HT1080 (cell line): ENCODE measurements around the gene OR10J4. TPM values are rescaled to one million over a fixed set of nuclear protein-coding genes. Genes with fewer than 3 reads are reported as not detected.

Experiments
- total RNA-seq: library from RNA; depleted of rRNA; stranded (reverse); fragments of >200 nt; shearing (Covaris generic); gene quantifications from 2 replicates; pipeline ENCODE4 v1.2.3, GENCODE V29; 2014; rRNA removed

OR10J4 gene
- total RNA-seq, 1 experiment from 2014 or later: not detected

Other genes starting within 250 kb of the OR10J4 start
- not detected in 2 replicates for gene ACKR1, start 227.3 kb upstream of the OR10J4 start, total RNA-seq
- gene FCER1A, start 129.9 kb upstream of the OR10J4 start, total RNA-seq: not detected in 2 replicates
- gene OR10J1, start 7.5 kb downstream of the OR10J4 start, total RNA-seq: not detected in 2 replicates
- gene OR10J5, start 103.8 kb downstream of the OR10J4 start, total RNA-seq: not detected in 2 replicates
- gene APCS, start 155.6 kb downstream of the OR10J4 start, total RNA-seq: not detected in 2 replicates